Right renal pelvis (tissue), 4 donors: ENCODE data around the gene SLX9. TPM values are rescaled to one million over a fixed set of nuclear protein-coding genes. Genes with fewer than 3 reads are reported as not detected.
"Not testable (repeated sequence)": the region's sequence is repeated elsewhere in the genome, so short reads cannot be mapped to it uniquely, and the experiment has no call there.

ENCODE experiments used
- DNase-seq, 4 donors: peaks; one replicate each; pipeline ENCODE4 v3.0.0-alpha.2; 2013; ENCODE audit warnings: low read depth in 4 of 4, low spot score in 3 of 4, missing footprints in 1 of 4
- polyA plus RNA-seq, 4 donors: library from polyadenylated mRNA; unstranded; fragments of 120-200 nt; gene quantifications; one replicate each; pipeline ENCODE4 v1.2.1, GENCODE V29; 2013; ENCODE audit not compliant: insufficient read length in 4 of 4

Gene SLX9
- polyA plus RNA-seq, 4 donors, result 13.4 to 27.2 (median 15.0) TPM

DNA sequence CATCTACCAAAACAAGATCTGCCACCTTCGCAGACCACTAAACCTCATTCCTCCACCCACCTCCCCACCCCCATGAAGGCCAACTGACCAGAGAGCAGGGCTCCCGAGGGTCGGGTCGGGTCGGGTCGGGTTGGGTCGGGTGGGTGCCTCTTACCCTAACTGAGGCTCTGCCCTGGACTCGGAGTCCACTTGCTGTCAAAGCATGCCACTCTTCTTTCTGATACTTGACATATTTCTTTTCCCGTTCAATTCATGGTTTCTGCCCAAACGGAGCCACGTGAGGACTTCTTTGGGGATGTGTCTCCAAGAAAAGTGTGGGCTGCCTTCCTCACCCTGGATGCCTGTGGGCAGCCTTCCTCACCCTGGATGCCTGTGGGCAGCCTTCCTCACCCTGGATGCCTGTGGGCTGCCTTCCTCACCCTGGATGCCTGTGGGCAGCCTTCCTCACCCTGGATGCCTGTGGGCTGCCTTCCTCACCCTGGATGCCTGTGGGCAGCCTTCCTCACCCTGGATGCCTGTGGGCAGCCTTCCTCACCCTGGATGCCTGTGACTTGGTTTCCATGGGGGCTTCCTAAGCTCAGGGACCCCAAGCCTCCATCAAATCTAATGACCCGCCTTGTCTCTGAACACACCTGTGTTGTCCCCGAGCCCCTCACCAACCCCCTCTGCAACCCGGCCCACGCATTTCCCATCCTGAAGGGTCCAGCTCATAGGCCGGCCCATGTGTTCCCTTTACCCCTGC lies 11.2 kb upstream of the SLX9 start:
- DNase-seq, result not testable (repeated sequence)

- no peak for DNase-seq
Observed at GRCh38 chr21:44929242-44929798, 10.5 kb upstream of the SLX9 start.

- no peak for DNase-seq
Observed at GRCh38 chr21:44929799-44930542, 9.9 kb upstream of the SLX9 start.

- no peak for DNase-seq
Observed at GRCh38 chr21:44930543-44930981, 9.3 kb upstream of the SLX9 start.

- DNase-seq, result no peak
Observed at GRCh38 chr21:44931137-44931500, 8.7 kb upstream of the SLX9 start.

DNA sequence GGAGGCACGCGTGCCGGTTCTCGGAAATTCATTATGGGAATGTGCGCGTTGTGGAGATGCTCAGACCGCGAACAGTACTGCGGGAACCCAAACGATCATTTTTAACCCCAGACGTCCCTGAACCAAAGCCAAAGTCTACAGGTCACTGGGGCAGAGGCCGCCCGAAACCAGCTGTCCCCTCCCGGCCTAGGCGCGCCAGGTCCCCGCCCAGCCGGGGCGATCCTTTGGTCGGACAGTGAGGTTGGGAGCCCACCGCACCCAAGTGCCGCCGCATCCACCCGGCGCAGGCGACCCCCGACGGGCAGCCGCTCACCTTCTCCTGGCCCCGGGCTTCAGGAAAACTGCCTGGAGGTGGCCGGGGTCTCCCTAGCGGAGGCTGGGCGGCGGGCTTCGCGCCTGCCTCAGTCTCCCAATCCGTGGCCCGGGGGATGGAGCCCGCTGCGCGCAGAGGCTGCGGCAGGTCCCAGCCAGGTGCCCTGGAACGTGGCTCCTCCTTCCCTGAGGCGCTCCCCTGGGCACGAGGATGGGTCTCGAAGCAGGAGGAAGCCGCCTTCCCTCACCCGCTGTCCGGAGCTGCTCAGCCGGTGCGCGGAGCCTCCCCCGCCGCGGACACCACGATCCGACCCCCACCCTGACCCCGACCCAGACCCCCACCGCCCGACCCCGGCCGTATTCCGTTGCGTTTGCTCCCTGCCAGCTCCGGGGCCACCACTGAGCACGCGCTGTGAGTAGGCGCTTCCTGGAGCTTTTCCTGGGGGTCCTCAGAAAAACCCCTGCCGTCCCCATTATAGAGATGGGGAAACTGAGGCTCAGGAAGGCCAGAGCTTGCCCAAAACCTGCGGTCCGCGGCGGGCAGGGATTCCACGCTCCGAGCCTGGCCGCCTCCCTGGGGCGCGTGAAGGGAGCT lies 8.1 kb upstream of the SLX9 start:
- DNase-seq, result no peak

GRCh38 chr21:44932408-44933181 lies 7.2 kb upstream of the SLX9 start:
- DNase-seq, result no peak

DNA sequence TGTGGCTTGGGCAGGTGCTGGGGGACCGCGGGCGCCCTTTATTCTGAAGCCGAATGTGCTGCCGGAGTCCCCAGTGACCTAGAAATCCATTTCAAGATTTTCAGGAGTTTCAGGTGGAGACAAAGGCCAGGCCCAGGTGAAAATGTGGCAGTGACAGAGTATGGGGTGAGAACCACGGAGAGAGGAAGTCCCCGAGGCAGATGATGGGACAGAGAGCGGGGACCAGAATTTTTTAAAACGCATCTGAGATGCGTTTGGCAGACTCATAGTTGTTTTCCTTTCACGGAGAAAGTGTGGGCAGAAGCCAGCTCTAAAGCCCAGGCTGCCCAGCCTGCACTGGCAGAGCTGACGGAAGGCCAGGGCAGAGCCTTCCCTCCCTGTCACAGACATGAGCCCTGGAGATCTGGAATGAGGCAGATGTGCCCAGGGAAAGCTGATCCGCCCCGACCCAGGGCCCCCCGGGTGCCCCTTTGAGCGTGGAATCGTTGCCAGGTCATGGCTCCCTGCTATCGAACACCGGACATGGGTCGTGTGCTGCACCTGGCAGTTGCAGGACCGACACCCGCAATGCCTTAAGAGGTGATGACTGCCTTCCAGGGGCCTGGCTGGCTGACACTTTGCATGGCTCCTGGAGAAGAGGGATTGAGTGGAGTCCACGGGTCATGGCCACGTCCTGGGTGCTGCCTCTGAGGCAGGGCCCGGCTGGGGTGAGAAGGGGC lies 6.5 kb upstream of the SLX9 start:
- DNase-seq, result no peak

- DNase-seq, result no peak
Observed at GRCh38 chr21:44933918-44934260, 5.9 kb upstream of the SLX9 start.

- DNase-seq, result no peak
Observed at GRCh38 chr21:44934276-44934675, 5.6 kb upstream of the SLX9 start.

- DNase-seq, result no peak
Observed at GRCh38 chr21:44934797-44935532, 4.9 kb upstream of the SLX9 start.

GRCh38 chr21:44935533-44935927 lies 4.3 kb upstream of the SLX9 start:
- no peak for DNase-seq

DNA sequence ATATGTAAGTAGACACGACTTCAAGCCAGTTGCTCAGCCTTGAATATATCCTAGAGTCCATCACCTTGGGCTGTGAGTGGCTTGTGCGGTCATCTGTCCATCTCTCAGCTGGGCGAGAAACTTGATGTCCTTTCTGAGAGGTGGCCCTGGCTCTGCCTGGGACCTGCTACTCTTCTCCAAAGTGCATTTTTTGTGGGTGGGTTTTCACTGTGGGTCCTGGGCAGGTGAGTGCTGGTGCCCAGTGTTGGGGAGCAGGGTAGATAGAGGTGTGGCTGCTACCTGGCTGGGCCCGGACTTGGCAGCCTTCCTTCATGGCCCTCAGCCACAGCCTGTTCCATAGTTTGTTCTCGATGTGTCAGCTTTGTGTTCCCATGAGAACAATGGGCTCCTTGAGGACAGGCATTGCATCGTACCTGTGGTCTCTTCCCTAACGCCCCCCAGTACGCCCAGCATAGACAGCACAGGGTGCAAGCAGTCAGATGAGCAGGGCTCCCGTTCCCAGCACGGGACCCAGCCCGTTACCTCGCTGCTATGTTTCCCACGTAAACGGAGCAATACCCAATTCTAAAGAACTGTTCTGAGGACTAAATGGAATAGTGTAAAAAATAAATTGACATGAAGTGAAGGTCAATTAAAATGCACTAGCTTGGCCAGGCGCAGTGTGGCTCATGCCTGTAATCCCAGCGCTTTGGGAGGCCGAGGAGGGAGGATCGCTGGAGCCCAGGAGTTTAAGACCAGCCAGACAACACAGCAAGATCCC lies 877 bp upstream of the SLX9 start:
- DNase-seq, result no peak

GRCh38 chr21:44940116-44940631 lies 345 bp downstream of the SLX9 start:
- DNase-seq, result no peak

DNA sequence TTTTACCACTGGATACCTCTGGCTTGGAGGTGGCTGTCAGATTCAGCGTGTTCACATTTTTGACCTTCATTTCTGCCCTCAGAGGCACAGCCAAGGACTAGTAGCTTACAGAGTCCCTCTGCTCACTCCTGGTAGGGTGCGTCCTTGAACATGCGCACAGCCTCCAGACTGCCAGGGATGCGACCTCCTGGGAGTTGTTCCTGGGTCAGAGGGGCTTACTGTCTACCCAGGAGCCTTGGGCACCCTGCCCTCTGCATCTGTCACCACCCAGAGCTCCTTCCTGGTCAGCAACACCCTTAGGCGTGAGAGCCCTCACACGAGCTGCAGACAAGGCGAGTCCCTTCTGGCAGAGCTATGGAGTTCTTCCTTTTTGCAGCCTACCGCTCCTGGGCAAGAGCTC lies 1.7 kb downstream of the SLX9 start:
- no peak for DNase-seq

- no peak for DNase-seq
Observed at GRCh38 chr21:44942566-44942965, 2.7 kb downstream of the SLX9 start.

DNA sequence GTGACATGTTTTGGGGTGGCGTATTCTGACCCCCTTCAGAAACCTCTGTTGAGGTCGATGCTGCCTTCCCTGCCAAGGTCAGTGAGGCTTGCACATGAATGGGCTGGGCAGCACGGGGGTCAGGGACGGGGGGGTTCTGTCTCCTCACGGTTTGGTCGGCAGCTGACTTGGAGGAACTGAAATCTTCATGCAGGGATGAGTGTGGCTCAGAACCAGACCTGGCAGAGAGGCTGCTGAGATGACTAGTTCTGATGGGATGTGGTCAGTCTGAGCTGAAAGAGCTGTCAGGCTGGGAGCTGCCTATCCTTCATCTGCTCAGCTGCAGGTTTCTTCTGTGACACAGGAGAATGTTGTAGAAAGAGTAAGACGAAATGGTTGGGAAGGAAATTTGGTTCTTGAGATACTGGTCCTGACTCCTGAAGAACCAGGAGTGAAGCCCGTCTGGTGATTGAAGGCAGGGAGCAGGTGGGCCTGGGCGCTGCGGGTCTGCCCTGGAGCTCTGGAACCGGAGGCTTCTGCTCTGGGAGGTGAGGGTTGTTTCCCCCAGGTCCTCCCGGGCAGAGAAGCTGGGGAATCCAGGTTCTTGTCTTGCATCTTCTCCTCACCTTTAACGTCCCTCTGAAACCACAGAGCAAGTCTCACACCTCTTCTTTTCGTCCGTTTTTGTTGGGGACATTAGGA lies 3.3 kb downstream of the SLX9 start:
- no peak for DNase-seq
